HG02970 (cell line): ENCODE measurements around the gene ADGRA3.

Experiments
- ATAC-seq: cut with Tn5 transposase; IDR thresholded peaks from one replicate; pipeline ENCODE4 v1.9.1; 2021; ENCODE audit warnings: mild to moderate bottlenecking, moderate library complexity, moderate number of reproducible peaks; ENCODE audit not compliant: unreplicated experiment, low FRiP score

ADGRA3 gene

DNA sequence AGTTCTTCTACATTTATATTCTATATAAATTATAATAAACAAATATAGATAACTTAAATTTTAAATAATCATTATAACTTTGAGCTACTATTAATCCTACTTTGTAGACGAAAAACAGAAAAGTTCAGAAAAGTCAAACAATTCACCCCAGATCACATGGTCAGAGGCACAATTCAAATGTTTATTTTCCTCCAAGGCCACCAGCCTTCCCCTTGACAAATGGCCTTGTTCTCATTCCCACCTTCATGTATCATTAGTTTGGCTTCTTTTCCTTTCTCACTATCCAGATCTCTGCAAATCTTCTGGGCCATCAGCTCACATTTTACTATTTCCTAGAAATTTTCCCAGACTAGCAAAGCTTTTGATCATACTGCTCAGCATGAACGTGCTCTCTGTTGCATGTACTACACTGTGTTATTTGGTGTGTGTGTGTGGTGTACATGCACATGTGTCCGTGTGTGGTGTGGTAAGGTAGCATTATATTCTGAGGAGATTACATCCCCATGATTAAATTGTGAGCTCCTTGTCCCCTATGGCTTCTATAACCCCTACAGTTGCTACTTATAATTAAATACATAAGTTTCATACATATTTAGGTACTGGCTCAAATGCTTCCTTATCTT is 61.5 kb downstream of the ADGRA3 start:
- no peak for ATAC-seq

DNA sequence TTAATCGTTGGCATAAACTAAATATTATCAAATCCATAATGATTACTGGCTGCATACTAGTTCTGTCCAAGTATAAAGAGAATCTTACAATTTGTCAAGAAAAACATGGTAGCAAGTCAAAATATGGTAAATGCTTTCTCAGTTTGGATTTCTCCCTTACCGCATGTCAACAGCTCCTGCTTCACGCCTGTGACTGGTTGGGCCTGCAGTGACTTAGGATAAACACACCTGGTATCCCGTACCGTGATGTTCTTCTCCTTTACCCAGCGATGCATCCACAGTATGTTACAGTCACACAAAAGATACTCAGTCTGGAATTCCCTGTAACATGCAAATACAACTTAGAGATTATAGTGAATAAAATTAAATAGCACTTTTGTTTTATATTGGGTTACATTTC is 71.1 kb downstream of the ADGRA3 start:
- no peak for ATAC-seq

DNA sequence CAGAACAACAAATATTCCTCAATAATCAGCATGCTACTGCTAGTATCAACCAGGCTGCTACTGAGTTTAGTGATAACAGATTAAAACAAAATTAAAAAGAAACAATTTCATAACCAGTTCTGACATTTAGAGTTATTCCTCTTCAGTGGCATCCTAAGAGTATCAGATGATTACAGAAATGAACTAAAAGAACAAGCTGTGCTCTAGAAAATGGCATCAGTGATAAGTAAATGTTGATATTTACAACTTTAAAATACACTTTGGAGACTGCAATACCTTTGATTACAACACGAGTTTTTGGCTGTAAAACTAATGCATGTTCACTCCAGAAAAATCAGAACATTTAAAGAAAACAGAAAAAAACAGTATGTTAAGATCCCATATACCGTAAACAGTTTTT is 72.9 kb downstream of the ADGRA3 start:
- no peak for ATAC-seq

DNA sequence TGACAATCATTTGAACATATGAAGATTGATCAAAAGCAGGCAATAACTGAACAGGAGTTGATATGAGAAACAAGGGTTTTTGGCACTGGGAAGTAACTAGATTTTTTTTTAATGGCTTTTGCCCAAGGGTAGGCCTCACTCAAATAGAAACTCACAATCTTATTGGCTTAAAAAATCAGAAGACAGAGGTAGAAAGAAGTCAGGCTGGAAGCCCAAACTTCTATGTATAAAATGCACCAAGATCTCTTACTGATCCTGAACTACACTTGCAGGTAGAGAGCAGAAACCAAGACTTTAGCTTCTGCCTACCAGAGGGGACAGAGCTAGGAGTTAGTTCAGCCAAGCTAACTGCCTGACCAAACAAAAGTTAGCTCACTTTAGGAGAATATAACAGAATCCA is 74.9 kb downstream of the ADGRA3 start:
- no peak for ATAC-seq

DNA sequence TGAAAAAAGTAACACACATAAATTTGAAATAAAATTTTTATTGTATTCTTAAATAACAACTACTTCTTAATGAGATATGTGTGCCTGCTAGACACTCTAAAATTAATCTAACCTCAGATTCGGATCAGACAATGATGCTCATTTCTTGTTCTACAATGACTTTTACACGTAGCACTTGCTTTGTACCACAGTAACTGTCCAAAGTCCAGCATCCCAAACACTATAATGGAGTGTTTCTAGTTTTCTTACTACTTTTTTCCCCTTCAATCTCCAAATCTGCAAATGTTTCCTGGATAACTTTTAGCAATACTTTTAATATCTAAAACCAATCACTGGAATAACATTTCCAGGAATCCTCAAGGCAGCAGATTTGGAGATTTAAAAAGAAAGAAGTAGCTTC is 75.9 kb downstream of the ADGRA3 start:
- no peak for ATAC-seq

DNA sequence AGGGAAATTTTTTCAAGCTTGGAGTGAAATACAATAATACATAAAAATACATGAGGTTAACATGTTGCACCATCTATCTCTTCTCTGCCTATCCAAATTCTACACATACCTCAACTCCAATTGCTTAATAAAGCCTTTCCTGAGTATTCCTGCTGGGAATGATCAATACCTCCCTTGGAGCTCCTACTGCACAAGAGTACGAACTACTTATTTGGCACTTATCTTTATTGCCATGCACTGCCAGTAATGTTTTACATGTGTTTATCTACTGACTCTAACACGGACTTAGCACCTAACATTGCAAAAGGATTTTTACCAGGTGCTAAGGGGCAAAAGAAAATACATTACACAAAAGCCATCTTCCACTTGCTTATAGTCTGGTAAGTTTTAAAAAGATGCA is 80.2 kb downstream of the ADGRA3 start:
- no peak for ATAC-seq

DNA sequence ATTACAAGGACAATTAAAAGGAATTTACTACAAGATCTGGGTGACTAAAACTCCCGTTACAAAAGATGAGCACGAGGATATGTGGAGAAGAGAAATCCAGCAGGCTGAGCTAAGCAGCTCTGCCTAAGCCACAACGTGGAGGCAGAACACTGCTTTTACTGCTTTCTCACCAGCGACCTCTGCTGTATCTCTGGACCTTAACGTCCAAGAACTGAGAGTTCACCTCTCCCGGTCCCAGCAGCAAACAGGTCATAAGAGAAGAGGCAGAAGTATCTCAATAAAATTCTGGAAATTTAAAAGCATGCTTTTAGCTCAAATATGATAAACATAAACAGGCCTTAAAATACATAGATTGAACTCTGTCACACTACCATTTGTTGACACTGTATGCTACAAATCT is 81.0 kb downstream of the ADGRA3 start:
- ATAC-seq = no peak

DNA sequence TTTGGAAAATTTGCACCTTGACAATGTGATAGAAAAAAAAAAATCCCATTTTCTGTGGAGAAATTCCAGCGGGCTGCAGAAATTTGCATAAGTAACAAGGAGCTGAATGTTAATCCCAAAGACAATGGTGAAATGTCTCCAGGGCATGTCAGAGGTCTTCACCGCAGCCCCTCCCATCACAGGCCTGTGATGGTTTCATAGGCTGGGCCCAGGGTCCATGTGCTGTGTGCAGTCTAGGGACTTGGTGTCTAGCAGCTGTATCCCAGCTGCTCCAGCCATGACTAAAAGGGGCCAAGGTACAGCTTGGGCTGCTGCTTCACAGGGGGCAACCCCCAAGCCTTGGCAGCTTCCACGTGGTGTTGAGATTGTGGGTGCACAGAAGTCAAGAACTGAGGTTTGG is 85.2 kb downstream of the ADGRA3 start:
- ATAC-seq = no peak

DNA sequence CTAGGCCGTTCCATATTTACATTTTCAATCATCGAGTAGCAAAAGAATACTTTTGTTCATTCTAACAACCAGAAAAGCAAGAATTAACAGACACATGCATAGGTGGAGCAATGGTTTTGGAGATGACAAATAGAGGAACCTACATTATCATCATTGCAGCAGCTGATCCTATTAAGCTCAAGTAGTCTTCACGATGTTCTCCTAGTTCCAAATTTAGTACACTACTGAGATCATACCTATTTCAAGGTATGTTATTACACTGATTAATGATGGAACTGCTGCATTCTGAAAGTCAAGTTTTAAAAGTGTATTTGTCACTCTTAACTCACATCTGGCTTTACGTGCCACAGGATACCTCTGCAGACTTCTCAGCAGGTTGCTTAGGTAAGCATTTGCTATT is 87.4 kb downstream of the ADGRA3 start:
- no peak for ATAC-seq

DNA sequence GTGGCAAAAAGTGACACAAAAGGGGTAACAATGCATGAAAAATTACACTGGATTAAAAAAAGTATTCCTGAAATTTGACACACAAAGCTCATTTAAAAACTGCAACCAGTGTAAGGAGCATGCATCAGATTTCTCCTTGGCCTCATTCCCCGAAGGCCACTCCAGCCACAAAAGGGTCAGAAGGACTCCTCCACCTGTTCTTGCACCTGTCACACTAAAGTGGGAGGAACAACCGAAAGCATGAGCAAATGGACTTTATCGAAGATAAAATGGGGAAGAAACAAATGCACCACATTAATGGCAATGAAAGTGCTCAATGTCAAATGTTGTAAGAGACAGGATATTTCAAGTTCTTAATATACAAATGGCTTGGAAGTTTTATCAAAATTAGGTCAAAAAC is 88.2 kb downstream of the ADGRA3 start:
- no peak for ATAC-seq

DNA sequence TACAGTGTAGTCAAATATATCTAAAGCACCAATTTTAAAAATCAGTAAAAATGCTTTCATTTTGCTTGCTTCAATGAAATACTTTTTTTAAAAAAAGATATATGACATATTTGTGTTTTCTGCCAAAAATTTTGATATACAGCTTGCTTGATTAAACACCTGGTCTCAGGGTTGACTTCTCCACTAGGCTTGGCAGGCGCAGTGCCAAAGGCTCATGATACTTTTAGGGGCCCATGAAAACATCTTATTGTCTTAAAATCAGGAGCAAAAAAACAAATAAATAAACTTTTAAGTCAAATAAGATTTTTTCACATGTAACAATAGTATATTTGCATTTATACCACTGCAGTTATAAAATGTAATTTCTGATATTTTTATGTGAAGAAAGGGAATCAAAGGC is 95.6 kb downstream of the ADGRA3 start:
- no peak for ATAC-seq

DNA sequence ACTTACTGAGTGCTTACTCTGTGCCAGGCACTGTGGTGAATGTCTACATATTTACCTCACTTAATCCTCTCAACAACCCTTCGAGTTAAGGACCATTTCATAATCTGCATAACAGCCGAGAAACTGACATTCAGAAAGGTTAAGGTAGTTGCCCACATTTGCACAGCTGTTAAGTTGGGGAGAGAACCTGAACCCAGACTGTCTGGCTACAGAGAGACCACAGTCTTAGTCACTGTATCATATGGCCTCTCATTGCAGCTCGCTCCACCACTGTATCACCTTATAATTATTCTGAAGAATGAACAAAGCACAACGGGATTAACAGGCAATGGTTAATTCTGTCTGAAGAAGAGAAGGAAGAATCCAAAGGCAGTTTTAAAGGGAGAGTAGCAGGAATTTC is 98.5 kb downstream of the ADGRA3 start:
- ATAC-seq = no peak

DNA sequence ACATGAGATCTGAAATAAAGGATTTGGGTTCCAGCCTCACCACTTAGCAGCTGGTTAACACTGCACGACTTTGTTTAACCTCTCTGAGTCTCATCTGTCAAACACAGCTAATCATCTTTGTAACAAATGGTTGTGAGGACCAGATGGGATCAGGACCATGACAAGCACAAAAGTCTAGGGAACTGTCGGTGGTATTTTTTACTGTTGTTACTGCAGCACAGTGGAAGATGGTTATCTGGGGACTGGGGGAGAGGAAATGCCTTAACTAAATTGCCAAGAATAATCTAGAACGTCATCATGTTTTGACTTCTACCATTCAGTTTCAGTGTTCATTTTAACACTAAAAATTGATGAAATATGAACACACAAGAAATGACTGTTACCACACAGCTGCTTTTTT is 99.5 kb downstream of the ADGRA3 start:
- ATAC-seq = no peak

DNA sequence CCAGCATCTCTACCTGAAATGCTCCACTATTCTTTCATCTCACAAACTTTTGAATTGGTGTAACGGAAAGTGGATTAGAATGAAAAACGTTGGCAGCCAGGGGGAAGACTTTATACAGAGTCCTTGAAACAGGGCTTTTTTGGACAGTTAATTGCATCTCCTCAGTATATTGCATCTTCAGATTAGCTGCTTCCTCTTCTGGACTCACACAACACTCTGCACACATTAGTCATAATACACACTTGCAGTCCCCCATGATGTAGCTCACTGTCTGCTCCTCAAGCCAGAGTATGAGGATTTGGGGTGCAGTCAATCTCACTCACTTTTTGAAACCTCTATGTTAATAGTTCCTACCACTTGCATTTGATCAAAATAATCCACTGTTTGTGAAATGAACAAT is 101.0 kb downstream of the ADGRA3 start:
- ATAC-seq = no peak

DNA sequence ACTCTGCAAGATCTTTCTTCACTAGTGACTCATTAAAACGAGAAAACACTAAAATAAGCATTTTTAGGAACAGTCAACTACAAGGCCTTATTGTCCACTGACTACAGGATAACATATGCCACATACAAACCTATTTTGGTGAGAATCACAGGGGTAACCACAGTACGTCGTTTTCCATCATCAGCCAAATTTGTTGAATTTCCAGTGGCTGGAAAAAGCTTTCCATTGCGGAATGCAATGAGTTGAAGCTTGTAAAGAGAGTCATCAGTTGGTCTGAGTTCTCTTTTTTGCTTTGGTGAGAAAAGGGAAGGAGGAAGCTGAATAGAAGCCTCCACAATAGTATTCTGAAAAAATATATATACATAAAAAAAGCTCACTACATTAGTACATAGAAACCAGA is 102.4 kb downstream of the ADGRA3 start:
- no peak for ATAC-seq

DNA sequence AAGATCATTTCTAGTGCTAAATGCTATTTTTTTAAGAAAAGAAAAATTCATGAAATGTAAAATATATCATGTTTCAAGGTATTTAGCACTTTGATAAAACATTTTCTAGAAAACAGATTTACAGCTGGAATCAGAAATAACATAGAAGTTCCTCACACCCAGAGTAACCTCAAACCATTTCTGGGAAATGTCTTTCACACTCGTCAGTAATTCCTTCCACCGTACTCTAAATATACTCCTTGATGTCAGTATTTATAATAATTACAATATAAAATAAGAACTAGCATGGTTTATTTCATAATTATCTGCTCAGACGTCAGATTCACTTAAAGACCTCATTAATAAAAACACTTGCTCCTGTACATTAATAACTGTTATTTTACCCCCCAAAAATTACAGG is 103.9 kb downstream of the ADGRA3 start:
- no peak for ATAC-seq

DNA sequence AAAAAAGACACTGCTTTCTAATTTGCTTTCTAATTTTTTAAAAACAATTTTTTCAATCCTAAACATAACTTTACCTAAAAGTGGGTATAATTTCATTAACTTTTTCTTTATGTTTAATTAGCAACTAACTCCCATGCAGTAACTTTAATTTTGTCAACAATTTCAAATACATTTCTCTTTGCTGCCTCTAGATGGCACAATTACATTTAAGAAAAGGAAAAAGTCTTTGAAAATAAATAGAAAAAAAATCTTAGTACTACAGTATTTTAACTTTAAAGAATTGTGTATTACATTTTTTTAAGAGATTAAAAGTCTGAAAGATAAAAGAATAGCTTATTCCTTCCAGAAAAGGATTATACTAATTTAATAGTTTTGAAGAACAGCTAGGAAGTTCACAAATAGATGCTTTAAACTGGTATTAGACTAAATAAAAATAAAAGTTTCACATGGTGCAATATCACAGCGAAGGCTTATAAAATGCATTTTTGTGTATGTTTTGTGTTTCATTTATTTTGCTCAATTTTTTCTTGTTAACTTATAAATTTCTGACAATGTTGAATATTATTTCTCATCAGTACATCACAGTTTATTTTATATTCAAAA is 105.1 kb downstream of the ADGRA3 start:
- ATAC-seq = no peak

DNA sequence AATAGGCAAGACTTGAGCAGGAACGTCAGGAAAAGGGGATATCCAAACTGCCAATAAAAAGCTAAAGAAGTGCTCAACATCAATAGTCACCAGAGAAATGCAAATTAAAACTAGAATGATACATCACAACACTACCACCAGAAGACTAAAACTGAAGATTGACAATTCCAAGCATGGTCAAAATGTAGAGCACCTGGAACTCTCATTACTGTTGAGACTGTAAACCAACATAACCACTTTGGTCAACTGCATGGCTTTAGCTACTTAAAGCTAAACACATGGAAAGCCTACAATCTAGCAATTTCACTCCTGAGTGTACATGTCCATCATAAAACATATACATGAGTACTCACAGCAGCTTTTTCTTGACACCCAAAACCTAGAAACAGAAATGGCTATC is 107.4 kb downstream of the ADGRA3 start:
- no peak for ATAC-seq

DNA sequence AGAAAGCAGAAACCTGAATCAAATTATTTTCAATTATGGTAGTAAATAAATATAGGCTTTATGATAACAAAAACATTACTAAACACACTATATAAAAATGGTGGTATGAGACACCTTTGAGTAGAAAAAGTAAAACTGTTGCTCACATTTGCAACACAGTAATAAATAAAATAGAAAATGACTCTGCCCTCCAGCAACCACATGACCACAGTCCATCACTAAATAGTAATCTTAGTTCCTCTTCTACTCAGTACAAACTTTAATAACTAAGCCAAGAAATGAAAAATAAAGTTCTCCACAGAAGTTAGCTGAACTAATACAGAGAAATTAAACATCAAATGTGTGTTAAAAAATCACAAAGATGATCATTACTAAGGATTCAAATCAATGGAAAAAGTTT is 108.5 kb downstream of the ADGRA3 start:
- ATAC-seq = no peak

DNA sequence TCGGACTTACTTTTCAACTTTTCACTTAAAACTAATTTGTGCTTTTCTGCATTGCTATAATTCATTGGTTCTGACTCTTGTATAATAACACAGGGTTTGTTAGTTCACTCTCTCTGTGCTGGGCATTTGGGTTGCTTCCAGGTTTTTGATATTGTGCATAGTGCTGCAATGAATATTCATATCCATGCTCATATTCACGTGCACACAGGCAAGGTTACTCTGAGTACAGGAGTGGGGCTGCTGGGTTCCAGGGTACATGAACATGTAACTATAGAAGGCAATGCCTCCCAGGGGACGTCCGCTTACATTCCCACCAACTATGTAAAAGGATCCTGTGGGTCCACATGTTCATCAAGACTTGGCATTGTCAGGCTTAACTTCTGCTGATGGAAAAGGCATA is 117.2 kb downstream of the ADGRA3 start:
- ATAC-seq = no peak

DNA sequence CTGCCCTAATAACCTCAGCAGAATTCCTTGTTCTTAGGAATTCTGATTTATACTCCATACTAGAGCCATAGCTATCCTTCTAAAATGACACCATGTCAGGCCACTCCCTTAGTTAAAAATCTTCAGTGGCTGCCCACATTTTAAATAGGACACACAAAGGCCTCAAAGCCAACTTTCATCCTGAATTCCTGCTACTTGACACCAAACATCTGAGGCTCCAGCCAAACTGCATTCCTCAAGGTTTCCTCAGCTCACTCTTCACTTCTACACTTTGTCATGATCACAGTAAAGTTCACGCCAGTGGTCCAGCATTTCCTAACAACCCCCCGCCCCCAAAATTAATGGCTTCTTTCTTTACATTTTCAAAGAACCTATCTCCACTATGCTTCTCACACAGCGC is 124.3 kb downstream of the ADGRA3 start:
- no peak for ATAC-seq

DNA sequence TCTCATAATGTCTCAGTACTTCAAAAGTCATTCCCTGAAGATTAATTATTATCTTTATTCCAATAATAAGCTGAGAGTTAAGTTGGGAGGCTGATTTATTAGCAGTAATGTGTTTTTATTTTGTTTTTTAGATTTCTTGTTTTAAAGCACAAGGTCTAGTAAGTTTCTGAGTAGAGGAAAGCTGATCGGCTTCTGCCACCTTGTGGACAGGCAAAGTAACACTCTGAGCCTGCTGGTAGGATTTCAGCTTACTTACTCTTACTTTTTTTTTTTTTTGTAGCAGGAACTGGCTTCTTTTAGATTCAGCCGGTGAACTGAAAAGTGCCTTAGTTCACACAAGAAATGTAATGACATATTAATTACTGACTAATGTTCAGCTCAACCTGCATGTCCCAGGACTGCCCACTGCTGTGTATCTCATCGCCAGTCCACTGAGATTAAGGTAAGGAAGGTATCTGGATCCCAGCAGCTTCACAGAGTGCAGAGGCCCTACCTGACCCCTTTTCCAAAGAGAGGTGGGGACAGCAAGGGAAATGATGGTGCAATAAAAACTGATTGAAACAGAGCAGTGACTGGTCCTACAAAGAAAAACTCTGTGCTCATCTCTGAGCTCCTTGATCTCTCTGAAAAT is 126.5 kb downstream of the ADGRA3 start:
- no peak for ATAC-seq
